Right lobe of liver (tissue), 4 donors: ENCODE measurements around the gene SPRED1.

ENCODE experiments used
- POLR2A ChIP-seq: fragments of 450-650 bp; IDR thresholded peaks from one replicate; pipeline ENCODE4 v1.6.1; 2017; ENCODE audit warnings: antibody characterized with exemption, mild to moderate bottlenecking
- TF ChIP-seq, protein P1 (sequence below), 4 donors: fragments of 200-600 bp in 3 of 4; fragments of 450-650 bp in 1 of 4; IDR thresholded peaks; one replicate each; pipeline versions ENCODE4 v1.5.1 to v1.8.0; 2016 to 2022; ENCODE audit warnings: antibody characterized with exemption in 4 of 4, mild to moderate bottlenecking in 2 of 4
- donor health status: DM: no; HTN: no; CAD: no.
- donor health status: DM: no; HTN: no; CAD: no.
- donor health status: DM: no; HTN: yes; CAD: no.

DNA sequence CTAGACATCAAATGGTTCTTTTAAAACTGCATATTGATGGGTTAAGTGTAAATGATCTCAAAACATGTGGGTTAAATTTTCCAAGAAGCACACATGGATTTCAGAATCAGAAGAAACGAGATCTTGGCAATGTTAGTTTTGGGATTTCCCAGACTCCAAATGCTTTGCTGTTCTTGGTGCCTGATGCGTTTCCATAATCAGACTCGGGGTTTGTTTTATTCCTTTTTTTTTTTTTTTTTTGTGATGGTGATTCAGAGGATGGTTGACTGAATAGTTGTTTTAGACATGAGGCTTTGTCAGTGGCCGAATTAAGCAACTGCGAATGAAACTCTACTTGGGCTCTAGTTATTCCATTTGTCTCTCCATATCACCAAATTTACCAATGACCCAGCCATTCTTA is 149.1 kb downstream of the SPRED1 start:
- TF ChIP-seq POLR2A: no peak
- TF ChIP-seq, protein P1, sequence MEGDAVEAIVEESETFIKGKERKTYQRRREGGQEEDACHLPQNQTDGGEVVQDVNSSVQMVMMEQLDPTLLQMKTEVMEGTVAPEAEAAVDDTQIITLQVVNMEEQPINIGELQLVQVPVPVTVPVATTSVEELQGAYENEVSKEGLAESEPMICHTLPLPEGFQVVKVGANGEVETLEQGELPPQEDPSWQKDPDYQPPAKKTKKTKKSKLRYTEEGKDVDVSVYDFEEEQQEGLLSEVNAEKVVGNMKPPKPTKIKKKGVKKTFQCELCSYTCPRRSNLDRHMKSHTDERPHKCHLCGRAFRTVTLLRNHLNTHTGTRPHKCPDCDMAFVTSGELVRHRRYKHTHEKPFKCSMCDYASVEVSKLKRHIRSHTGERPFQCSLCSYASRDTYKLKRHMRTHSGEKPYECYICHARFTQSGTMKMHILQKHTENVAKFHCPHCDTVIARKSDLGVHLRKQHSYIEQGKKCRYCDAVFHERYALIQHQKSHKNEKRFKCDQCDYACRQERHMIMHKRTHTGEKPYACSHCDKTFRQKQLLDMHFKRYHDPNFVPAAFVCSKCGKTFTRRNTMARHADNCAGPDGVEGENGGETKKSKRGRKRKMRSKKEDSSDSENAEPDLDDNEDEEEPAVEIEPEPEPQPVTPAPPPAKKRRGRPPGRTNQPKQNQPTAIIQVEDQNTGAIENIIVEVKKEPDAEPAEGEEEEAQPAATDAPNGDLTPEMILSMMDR (IDR thresholded peaks at IDR 0.05): no peak
